RCC 7860 (cell line): ENCODE measurements around the gene MMP28.

ENCODE experiments used
- DNase-seq: peaks from one replicate; pipeline ENCODE4 v3.0.0-alpha.2; 2015; ENCODE audit warnings: low spot score
- FAIRE-seq: peaks from 2 replicates; lab custom pipeline; 2012; peaks lifted over from hg19 to GRCh38; lab: Jason Lieb, UNC

Gene MMP28

GRCh38 chr17:35745246-35745645, 50.2 kb downstream of the MMP28 start:
- DNase-seq (no peak), FAIRE-seq (no peak)

GRCh38 chr17:35744830-35745229, 50.6 kb downstream of the MMP28 start:
- DNase-seq (no peak), FAIRE-seq (no peak)

DNA sequence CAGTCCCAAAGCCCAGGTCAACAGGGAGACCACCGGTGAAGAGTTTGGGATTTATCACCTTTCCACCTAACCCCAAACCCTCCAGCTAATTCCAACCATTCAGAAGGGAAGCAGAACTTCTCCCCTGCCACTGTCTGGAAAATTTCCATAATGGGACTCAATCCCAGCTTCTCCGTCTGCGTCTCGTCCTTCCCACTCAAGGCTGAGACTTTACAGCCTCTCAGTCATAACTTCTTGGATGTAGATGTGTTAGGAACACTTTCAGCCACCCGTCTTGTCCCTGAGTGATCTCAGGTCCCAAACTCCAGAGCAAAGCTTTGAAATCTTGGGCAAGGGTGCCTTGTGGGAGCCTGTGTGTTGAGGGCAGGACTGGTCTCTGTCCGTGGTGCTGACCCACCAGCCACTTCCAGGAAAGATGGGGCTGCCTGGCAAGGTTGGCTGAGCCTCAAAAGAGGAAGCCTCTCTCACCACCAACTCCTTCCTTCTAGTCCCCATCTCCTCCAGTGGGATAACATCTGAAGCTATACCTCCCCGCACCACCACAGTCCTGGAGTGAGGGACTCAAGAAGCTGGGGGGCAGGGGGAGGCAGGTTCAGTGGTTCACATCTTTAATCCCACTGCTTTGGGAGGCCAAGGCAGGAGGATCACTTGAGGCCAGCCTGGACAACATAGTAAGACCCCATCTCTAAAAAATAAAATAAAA, 51.7 kb downstream of the MMP28 start:
- DNase-seq, result no peak
- no peak for FAIRE-seq

DNA sequence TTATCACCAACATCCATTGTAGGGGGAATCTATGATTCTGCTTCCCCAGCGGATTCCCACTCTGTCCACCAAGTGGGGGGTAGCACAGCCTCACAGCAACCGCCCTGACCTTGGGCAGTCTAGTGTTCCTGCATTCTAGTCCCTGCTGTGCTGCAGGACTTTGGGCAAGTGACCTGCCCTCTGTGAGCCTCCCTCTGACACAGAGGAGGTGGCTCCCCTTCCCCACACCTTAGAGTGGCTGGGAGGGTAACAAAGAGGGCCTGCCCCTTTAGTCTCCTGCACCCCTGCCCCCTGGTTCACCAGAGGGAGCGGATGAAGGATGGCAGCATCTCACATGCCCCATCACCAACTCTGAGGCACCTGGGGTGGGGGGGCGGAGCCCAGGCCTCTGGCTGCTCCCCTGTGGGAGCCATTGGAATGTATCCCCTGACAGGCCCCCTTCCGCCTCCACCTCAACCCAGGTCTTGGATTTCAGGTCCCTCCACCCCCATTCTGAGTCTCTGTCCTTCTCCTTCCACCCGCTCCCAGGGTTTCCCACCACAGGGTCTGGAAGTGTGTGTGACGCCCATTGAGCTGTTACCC, 52.5 kb downstream of the MMP28 start:
- no peak for FAIRE-seq
- DNase-seq, result no peak

GRCh38 chr17:35742496-35742895, 52.9 kb downstream of the MMP28 start:
- FAIRE-seq (no peak), DNase-seq (no peak)

DNA sequence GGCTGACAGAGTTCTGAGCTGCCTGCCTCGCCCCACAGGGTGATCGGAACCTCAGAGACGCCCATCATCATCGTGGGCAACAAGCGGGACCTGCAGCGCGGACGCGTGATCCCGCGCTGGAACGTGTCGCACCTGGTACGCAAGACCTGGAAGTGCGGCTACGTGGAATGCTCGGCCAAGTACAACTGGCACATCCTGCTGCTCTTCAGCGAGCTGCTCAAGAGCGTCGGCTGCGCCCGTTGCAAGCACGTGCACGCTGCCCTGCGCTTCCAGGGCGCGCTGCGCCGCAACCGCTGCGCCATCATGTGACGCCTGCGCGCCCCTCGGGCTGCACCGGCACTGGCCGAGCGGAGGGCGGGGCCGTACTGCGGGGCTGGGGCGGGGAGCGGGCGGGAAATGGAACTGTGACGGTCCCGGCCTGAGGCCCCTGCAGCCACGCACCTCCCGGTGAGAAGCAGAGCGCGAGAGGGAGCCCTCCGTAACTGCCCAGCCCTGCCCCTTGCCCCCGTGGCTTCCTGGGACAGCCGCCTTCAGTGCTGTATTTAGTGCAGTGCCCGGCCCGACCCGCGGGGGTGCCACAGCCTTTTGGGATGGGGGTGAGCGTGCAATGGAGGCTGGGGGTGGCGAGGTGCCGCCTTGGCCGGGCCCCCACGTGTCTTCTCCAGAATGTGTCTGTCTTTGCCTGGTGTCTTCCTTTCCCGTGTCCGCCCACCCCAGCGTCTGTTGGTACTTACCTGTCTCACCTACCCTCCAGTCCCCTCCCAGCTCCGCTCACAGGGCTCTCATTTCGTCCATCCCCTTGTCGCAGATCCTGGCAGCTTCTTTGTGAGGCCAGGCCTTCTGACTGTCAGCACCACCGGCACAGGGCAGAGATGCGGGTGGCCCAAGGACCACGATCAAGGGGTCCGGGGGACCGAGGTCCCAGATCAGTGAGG, 54.2 kb downstream of the MMP28 start:
- DNase-seq (no peak), FAIRE-seq (no peak)

DNA sequence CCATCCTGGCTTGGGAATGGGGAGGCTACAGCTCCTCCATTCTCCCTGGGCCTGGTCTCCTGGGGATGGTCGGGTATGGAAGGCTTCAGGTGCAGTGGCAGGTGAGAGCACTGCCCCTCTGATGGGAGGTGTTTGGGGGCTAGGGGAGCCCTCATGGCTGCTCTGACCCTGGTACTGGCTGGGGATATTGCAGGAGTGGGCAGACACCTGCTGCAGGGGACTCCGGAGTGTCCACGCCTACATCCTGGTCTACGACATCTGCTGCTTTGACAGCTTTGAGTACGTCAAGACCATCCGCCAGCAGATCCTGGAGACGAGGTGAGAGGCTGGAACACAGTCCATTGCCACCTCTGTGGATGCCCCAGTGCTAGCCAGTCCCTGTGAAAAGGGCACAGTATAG, 55.2 kb downstream of the MMP28 start:
- FAIRE-seq (no peak), DNase-seq (no peak)

DNA sequence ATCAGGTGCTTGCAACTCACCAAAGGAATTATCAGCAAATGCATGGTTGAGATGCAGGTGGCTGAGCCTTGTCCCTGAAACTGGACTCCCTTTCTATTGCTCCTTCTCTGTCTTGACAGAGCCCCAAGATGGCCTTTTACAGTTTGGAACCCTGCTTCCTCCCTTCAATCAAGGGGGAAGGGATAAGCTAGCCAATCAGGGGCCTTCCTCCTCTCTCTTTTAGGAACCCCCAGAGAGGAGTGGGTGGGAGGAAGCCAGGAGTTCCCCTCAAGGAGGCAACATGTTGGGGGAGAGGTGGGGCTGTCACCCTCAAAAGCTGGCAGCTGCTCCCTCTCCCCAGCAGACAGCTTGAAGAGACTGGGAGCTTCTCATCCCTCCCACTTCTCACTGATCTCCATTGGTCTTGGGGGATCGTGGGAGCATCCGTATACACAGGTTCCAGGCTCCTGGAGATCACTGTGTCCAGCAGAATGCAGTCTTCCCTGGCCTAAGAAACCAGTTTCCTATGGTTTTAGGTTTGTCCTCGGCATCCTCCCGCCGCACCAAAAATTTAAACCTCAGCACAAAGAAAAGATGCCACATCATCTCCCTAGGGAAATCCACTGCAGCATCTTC, 56.8 kb downstream of the MMP28 start:
- FAIRE-seq, result no peak
- DNase-seq, result no peak

GRCh38 chr17:35736236-35736635, 59.2 kb downstream of the MMP28 start:
- DNase-seq (no peak), FAIRE-seq (no peak)

- FAIRE-seq, result no peak
Observed at GRCh38 chr17:35735036-35735805, 60.2 kb downstream of the MMP28 start.

GRCh38 chr17:35734396-35734795, 61.0 kb downstream of the MMP28 start:
- FAIRE-seq (no peak), DNase-seq (no peak)

More at GRCh38 chr17:35735036-35735805, 60.2 kb downstream of the MMP28 start:
- no peak for DNase-seq

GRCh38 chr17:35733366-35733765, 62.1 kb downstream of the MMP28 start:
- FAIRE-seq (no peak), DNase-seq (no peak)

DNA sequence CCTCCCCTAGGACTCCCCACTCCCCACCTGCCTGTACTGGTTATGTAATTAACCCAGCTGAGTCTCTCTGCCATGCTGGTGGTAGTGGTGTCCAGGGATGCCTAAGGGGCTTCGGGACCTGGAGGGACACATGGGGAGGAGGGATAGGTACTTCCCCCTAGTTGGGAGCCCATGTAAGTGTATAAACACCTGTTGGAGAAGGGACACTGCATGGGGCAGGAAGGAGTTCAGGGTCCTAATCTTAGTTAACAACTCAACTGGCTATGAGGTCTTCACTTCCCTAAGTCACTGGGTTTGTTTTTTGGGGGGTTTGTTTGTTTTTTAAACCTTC, 62.7 kb downstream of the MMP28 start:
- no peak for DNase-seq
- FAIRE-seq, result no peak

- no peak for FAIRE-seq
- DNase-seq, result no peak
Observed at GRCh38 chr17:35731917-35732805, 63.3 kb downstream of the MMP28 start.

GRCh38 chr17:35731239-35731916, 64.1 kb downstream of the MMP28 start, which contains the start of gene RASL10B:
TSS of gene RASL10B (plus strand) at chr17:35731639. CDS start at chr17:35735185, 3,546 bp downstream.
- no peak for DNase-seq

DNA sequence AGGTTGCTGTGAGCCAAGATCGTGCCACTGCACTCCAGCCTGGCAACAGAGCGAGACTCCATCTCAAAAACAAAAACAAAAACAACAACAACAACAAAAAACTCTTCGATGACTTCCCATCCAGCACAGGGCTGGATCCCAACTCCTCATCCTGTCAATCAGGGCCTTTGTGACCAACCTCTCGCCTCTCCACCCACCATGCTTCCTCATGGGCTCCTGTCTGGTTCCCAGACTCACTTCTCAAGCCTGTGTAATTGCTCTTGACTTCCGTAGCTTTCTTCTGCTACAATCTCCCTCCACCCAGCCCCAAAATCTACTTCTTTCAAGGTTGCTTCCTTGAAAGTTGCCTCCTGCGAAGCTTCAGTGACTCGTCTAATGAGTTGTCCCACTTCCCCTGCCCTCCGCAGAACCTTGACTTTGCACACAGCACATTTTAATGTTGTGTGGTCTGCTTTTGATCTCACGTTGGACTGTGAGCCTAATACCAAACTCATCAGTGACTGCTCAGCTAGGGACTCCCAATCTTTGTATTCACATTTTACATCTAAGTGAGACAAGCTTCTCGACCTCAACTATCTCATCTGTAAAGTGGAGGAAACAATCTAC, 64.9 kb downstream of the MMP28 start:
- FAIRE-seq (no peak), DNase-seq (no peak)

More at GRCh38 chr17:35731239-35731916, 64.1 kb downstream of the MMP28 start, which contains the start of gene RASL10B:
- FAIRE-seq, result no peak

DNA sequence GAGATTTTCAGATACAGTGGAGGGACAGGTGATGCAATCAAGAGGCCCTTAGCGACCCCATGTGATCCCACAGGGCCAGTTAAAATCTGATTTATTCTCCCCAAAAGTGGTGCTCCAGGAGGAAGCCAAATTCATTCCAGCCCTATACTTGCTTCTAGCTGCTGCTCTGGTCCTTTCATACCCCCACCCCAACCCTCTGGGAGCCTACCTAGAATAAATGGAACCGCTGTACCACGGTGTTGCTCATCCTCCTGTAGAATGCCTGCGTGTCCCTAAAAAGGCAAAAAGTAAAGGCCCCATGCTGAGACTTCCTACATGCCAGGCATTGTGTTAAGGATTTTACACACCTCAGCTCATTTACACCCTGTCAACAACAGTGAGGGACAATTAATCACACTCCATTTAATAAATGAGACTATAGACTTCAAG, 66.0 kb downstream of the MMP28 start:
- no peak for DNase-seq
- FAIRE-seq, result no peak

- DNase-seq, result no peak
- no peak for FAIRE-seq
Observed at GRCh38 chr17:35728551-35728950, 66.9 kb downstream of the MMP28 start.
